ENCODE data around the gene ZNF598.
"Not testable (repeated sequence)": the region's sequence is repeated elsewhere in the genome, so short reads cannot be mapped to it uniquely, and the experiment has no call there.

ZNF598 gene

DNA sequence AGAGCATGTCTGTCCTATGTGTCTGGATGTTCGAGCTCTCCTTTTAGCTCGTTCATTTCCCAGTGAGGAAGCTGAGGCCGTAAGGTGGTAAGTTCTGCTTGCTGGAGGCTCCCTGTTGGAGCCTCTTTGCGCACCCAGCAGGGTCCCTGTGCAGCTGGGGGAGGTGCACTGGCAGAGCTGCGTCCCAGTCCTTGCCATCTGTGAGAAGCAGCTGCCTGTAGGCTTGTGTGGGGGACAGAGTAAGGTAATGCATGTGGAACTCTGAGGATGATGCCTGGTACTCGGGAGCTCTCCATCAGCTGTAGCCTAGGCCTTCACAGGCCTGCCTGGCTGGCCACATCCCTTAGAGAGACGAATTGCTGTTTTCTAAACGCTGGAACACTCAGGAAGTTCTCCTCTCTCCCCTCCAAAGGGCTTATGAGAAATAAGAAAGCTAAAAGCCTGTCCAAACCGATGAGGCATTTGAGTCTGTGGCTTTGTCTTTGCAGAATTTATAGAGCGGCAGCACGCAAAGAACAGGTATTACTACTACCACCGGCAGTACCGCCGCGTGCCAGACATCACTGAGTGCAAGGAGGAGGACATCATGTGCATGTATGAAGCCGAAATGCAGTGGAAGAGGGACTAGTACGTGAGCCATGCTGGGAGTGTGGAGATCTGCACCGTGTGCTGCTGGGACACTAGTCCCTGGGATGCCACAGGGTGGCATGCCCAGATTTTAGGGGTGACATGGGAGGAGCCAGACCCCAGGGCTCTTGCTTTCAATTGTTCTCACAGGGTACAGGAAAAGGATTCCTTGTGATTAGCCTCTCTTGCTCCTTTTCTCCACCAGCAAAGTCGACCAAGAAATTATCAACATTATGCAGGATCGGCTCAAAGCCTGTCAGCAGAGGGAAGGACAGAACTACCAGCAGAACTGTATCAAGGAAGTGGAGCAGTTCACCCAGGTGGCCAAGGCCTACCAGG, 48.7 kb downstream of the ZNF598 start:
- no peaks in the 10 kb centered on the region for H3K9me3 ChIP-seq
- no peak for DNase-seq
- no peaks in the 10 kb centered on the region for H3K27me3 ChIP-seq
- H3K4me3 ChIP-seq: peak overlapping the region in 1 of 2 donors; percentile 83
- H3K36me3 ChIP-seq: peaks cover 28 to 34% (median 32%) of the 10 kb centered on the region in 3 donors
- intact Hi-C loops (cut with DNase I; ENCODE audit: low total_unique reads): no loop called here
- peak overlapping the region in 1 of 2 donors; percentile 92 for H3K27ac ChIP-seq
- peaks cover 0 to 37% (median 27%) of the 10 kb centered on the region in 4 donors for H3K4me1 ChIP-seq
- TF ChIP-seq, protein P1, sequence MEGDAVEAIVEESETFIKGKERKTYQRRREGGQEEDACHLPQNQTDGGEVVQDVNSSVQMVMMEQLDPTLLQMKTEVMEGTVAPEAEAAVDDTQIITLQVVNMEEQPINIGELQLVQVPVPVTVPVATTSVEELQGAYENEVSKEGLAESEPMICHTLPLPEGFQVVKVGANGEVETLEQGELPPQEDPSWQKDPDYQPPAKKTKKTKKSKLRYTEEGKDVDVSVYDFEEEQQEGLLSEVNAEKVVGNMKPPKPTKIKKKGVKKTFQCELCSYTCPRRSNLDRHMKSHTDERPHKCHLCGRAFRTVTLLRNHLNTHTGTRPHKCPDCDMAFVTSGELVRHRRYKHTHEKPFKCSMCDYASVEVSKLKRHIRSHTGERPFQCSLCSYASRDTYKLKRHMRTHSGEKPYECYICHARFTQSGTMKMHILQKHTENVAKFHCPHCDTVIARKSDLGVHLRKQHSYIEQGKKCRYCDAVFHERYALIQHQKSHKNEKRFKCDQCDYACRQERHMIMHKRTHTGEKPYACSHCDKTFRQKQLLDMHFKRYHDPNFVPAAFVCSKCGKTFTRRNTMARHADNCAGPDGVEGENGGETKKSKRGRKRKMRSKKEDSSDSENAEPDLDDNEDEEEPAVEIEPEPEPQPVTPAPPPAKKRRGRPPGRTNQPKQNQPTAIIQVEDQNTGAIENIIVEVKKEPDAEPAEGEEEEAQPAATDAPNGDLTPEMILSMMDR (IDR thresholded peaks at IDR 0.05): no peak

DNA sequence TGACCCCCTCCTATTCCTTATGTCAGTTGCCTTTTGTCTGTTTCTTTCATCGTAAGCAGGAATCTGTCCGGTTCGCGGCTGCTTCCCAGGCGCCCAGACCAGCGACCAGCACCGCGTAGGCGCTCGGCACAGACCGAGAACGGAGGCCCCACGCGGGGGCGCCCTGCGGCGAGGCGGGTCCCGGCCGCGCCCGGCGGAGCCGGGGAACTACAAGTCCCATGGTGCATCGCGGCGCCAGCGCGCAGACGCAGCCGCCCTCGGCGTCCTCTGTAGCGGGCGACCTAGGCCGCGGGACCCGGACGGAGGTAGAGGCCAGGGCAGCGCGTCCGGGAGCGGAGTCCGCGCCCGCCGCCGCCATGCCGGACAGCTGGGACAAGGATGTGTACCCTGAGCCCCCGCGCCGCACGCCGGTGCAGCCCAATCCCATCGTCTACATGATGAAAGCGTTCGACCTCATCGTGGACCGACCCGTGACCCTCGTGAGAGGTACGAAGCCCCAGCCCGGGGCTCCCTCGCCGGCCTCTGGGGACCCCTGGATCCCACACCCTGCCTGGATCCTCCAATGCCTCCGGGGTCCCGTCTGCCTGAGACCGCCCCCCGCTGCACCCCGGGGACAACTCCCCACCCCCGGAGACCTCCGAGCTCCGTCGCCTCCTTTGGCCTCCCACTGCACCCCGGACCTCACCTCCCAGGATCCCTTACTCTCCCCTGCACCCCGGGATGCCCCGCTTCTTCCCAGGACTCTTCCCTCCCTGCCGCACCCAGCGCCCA, 50.2 kb downstream of the ZNF598 start, which contains the start of gene NDUFB10:
Gene NDUFB10 (plus strand): TSS at position 270 of the 771 bp plus-strand sequence. CDS start 87 bp downstream, at position 357.
- Histone ChIP-seq H3K4me3 (peak within 1 kb of the TSS; percentile 80 to 83), H3K4me1 (peaks cover 0 to 32% (median 21%) of the 10 kb centered on the region in 4 donors), H3K9me3 (no peaks in the 10 kb centered on the region), H3K27ac (peak within 1 kb of the TSS; percentile 85 to 92), H3K36me3 (peaks cover 28 to 34% (median 32%) of the 10 kb centered on the region in 3 donors), H3K27me3 (peaks cover 0 to 5% of the 10 kb centered on the region in 2 donors)
- TF ChIP-seq, protein P1 (IDR thresholded peaks at IDR 0.05): peak; percentile 51 to 60
- intact Hi-C loops (cut with DNase I; ENCODE audit: low total_unique reads): no loop called here
- peak; percentile 89 to 95 for DNase-seq

DNA sequence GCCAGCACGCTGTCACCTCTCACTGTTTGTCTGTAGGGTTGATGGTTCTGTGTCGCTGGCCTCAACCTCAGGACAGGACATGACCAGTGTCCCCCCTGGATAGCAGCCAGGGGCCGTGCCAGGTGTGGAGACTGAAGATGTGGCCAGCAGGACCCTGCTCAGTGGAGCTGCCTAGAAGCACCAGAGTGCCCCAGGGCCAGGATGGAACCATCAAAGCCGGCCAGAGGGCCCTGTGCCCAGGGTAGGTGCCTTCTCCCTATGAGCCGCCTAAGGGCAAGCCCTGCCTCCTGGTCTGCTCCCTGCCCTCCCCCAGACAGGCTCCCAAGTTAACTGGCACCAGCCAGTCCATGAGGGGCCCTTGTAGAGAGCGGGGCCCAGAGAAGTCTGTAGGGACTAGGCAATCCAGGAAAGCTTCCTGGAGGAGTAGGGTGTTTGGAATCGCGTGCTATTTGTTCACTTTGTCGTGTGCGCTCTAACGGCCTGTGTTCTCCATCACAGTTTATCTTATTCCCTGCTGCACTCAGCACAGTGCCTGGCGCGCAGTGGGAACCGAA, 50.8 kb downstream of the ZNF598 start:
- intact Hi-C loops (cut with DNase I; ENCODE audit: low total_unique reads): no loop called here
- Histone ChIP-seq H3K27me3 (peaks cover 0 to 11% of the 10 kb centered on the region in 2 donors), H3K36me3 (peaks cover 28 to 32% (median 31%) of the 10 kb centered on the region in 3 donors), H3K27ac (peak overlapping the region; percentile 85 to 92), H3K9me3 (no peaks in the 10 kb centered on the region), H3K4me3 (peak overlapping the region; percentile 80 to 83), H3K4me1 (peaks cover 0 to 27% (median 18%) of the 10 kb centered on the region in 4 donors)
- DNase-seq: no peak
- TF ChIP-seq, protein P1 (IDR thresholded peaks at IDR 0.05): no peak

DNA sequence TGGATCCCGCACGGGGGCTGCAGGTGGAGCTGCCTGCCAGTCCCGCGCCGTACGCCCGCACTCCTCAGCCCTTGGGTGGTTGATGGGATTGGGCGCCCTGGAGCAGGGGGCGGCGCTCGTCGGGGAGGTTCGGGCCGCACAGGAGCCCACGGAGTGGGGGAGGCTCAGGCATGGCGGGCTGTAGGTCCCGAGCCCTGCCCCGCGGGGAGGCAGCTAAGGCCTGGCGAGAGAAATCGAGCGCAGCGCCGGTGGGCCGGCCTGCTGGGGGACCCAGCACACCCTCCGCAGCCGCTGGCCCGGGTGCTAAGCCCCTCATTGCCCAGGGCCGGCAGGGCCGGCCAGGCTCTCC, 51.5 kb downstream of the ZNF598 start:
- Histone ChIP-seq H3K4me1 (peaks cover 0 to 20% (median 16%) of the 10 kb centered on the region in 4 donors), H3K27me3 (peaks cover 0 to 11% of the 10 kb centered on the region in 2 donors), H3K36me3 (peaks cover 21 to 26% (median 24%) of the 10 kb centered on the region in 3 donors)
- H3K4me3 ChIP-seq; H3K9me3 ChIP-seq; DNase-seq; H3K27ac ChIP-seq; intact Hi-C loops (cut with DNase I; ENCODE audit: low total_unique reads): not testable (repeated sequence)

DNA sequence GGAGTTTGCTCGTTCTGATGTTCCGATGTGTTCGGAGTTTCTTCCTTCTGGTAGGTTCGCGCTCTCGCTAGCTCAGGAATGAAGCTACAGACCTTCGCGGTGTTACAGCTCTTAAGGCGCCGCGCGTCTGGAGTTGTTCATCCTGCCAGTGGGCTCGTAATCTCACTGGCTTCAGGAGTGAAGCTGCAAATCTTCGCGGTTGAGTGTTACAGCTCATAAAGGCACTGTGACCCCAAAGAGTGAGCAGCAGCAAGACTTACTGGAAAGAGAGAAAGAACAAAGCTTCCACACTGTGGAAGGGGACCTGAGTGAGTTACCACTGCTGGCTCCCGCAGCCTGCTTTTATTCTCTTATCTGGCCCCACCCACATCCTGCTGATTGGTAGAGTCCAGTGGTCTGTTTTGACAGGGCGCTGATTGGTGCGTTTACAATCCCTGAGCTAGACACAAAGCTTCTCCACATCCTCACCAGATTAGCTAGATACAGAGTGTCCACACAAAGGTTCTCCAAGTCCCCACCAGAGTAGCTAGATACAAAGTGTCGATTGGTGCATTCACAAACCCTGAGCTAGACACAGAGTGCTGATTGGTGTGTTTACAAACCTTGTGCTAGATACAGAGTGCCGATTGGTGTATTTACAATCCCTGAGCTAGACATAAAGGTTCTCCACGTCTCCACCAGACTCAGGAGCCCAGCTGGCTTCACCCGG, 52.0 kb downstream of the ZNF598 start:
- H3K4me1 ChIP-seq: peaks cover 0 to 20% (median 16%) of the 10 kb centered on the region in 4 donors
- H3K9me3 ChIP-seq; H3K27ac ChIP-seq; DNase-seq; intact Hi-C loops (cut with DNase I; ENCODE audit: low total_unique reads); H3K4me3 ChIP-seq: not testable (repeated sequence)
- peaks cover 0 to 11% of the 10 kb centered on the region in 2 donors for H3K27me3 ChIP-seq
- peaks cover 16 to 21% (median 19%) of the 10 kb centered on the region in 3 donors for H3K36me3 ChIP-seq

DNA sequence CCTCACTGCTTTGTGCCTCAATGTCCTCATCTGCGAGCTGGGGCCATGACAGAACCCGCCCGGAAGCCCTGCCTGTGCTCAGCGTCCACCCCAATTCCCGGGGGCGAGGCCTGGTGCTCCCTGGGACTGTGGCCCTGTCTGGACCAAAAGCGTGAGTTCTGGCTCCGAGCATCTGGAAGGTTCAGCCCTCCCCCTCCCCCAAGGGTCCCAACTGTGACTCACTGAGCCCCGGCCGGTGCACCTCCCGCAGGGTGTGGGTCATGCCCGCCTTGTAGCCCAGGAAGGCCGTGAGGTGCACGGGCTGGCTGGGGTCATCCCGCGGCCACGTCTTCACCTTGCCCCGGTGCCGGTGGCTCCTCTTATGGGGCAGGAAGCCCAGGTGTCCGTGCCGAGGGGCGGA, 55.9 kb downstream of the ZNF598 start:
- Histone ChIP-seq H3K36me3 (no peaks in the 10 kb centered on the region), H3K4me3 (no peak overlapping the region), H3K4me1 (peaks cover 0 to 7% (median 2%) of the 10 kb centered on the region in 4 donors), H3K27me3 (peaks cover 0 to 11% of the 10 kb centered on the region in 2 donors), H3K9me3 (no peaks in the 10 kb centered on the region), H3K27ac (no peak overlapping the region)
- no peak for DNase-seq
- intact Hi-C loops (cut with DNase I; ENCODE audit: low total_unique reads): no loop called here
- TF ChIP-seq, protein P1 (IDR thresholded peaks at IDR 0.05): no peak

Data from tibial artery (tissue), 4 donors.